NCI-H82 treated with DMSO at 0.1 percent for 48 hours (cell line): ENCODE results near the gene MRTFA.
"Not testable (repeated sequence)": the region's sequence is repeated elsewhere in the genome, so short reads cannot be mapped to it uniquely, and the experiment has no call there.

Experiments used
- DNase-seq: peaks from one replicate; lab custom pipeline; 2025; ENCODE audit not compliant: unreplicated experiment; lab: John Stamatoyannopoulos, UW

The MRTFA gene

GRCh38 chr22:40597526-40598430 is 38.7 kb downstream of the MRTFA start:
- DNase-seq, result no peak

DNA sequence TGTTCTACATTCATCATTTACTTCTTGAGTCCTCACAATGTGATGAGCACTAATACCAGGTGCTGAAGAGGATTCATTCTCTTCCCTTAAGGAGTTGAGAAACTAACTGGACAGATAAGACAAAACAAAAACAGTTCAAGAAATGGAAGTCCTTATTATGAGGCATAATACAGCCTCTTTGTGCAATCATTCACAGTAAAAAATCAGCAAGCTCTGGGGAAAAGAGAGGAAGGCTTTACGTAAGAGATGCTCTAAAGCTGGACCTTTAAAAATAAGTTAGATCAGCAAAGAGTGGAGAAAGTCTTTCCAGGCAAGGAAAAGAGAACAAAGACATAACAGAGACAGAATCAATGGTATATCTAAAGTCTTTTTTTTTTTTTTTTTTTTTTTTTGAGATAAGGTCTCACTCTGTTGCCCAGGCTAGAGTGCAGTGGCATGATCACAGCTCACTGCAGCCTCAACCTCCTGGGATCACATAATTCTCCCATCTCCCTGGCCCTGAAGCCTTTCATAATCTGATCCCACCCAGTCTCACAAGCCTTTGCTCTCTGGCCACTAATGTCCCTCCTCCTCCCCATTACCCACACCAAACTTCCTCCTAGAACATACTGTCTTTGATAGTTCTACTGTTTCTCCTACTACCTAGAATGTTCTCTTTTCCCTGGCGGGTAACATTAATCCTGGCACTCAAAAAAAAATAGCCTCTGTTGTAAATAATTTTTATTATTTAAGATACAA is 40.9 kb downstream of the MRTFA start:
- no peak for DNase-seq

- DNase-seq, result no peak
These were observed 41.6 kb downstream of the MRTFA start for GRCh38 chr22:40594924-40595323.

DNA sequence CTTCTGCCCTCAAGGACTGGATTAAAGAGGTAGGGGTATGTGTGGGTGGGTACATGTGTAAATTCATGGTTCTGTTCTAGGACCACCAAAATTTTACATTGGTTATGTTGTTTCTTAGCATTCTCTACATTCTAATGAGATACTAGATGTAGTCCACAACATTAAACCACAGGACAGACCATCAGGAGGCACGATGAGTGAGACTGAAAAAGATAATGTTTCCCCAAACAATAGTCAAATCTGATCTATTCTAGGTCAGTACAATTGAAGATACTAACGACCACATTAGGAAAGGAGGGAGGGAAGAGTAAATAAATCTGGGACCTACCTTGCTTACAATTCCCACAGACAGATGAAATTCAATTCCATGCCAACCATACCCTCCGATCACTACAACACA is 42.2 kb downstream of the MRTFA start:
- DNase-seq, result no peak

DNA sequence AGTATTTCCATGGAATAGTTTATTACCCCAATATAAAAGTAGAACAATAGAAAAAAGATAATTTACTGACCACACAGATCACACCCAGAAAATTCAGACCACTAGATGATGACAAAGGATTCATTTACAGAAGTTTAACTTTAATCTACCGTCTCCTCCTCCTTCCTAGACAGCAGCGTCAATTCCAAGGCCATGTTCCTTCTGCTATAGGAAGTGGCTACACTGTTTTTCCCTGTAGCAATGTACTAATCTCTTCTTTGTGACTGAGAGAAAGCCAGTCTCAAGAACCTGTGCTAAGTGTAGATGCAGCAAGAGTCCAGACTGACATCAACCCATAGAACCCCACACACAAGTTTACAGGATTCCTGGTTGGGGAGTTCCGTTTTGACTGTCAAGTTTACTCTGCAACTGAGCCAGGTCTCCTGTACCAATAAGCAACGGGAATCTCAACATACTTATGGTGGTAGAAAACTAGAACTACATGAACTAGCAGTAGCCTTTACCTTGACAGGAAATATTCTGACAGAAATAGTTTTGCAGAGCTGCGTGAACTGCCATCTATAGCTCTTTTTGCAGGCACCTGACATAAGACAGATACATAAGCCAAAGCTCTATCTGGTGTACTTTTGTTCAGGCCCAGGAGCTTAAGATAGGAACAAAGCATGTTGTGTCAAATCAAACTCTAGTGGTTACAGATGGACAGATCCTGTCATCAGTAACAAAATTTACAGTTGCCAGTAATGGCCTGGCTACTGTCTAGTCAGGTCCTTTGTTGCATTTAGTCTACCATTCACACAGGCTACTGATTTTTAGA is 42.9 kb downstream of the MRTFA start:
- no peak for DNase-seq

DNA sequence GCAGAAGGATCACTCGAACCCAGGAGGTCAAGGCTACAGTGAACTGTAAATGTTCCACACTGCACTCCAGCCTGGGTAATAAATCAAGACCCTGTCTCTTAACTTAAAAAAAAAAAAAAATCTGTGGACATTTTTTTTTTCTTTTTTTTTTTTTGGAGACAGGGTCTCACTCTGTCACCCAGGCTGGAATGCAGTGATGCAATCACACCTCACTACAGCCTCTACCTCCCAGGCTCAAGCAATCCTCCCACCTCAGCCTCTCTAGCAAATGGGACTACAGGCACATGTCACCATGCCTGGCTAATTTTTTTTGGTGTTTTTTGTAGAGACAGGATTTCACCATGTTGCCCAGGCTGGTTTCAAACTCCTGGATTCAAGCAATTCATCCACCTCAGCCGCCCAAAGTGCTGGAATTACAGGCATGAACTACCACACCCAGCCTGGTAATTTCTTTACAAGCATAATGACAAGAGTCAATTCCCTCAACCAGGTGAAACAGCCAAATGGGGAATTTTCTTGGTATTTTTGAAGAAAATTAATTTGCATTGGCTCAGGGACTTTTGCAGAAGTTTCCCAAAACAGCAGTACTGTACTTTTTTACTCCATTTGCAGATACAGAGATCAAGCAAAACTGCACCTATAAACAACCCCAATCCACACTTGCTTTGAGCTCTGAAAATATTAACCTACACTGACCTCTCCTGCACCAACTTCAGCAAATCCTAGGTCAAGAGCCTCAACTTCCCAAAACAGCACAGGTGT is 44.0 kb downstream of the MRTFA start:
- no peak for DNase-seq

GRCh38 chr22:40588726-40589125 is 47.8 kb downstream of the MRTFA start:
- no peak for DNase-seq

GRCh38 chr22:40586781-40587180 is 49.7 kb downstream of the MRTFA start:
- DNase-seq, result no peak

- no peak for DNase-seq
These were observed 51.2 kb downstream of the MRTFA start for GRCh38 chr22:40585310-40585751.

DNA sequence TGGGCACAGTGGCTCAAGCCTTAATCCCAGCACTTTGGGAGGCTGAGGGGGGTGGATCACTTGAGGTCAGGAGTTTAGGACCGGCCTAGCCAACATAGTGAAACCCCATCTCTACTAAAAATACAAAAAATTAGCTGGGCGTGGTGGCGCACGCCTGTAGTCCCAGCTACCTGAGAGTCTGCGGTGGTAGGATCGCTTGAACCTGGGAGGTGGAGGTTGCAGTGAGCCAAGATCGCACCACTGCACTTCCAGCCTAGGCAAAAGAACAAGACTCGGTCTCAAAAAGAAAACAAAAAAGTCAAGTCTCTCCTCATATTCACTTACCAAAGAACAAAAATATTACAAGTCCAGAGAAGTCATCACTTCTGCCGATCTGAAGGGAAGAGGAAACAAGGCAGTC is 51.8 kb downstream of the MRTFA start:
- DNase-seq, result not testable (repeated sequence)

GRCh38 chr22:40583053-40583741 is 53.3 kb downstream of the MRTFA start:
- no peak for DNase-seq

DNA sequence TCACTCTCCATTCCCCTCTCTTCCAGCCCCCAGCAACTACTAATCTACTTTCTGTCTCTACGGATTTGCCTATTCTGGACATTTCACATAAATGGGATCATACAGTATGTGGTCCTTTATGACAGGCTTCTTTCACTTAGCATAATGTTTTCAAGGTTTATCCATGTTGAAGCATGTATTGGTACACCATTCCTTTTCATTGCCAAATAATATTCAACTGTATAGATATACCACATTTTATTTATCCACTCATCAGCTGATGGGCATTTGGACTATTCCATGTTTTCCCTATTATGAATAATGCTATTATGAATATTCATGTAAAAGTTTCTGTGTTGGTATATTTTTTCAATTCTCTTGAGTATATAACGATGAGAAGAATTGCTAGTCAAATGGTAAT is 54.5 kb downstream of the MRTFA start:
- DNase-seq, result no peak

- no peak for DNase-seq
These were observed 55.9 kb downstream of the MRTFA start for GRCh38 chr22:40580631-40581030.

DNA sequence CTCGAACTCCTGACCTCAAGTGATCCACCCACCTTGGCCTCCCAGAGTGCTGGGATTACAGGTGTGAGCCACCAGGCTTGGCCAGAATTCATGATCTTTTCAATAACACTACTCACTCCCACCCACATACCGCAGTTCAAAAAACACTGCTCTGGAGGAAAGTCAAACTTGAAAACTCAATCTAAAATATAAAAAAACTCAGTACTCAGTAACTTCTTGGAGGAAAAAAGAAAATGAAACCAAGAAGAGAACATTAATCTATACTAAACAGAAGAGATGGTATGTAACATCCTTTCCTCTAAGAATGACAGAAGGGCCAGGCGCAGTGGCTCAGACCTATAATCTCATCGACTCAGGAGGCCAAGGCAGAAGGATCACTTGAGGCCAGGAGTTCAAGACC is 58.3 kb downstream of the MRTFA start:
- DNase-seq, result no peak

GRCh38 chr22:40572976-40573375 is 63.5 kb downstream of the MRTFA start:
- DNase-seq, result no peak

GRCh38 chr22:40571887-40572286 is 64.6 kb downstream of the MRTFA start:
- DNase-seq, result no peak

- DNase-seq, result no peak
These were observed 68.7 kb downstream of the MRTFA start for GRCh38 chr22:40567626-40568328.

DNA sequence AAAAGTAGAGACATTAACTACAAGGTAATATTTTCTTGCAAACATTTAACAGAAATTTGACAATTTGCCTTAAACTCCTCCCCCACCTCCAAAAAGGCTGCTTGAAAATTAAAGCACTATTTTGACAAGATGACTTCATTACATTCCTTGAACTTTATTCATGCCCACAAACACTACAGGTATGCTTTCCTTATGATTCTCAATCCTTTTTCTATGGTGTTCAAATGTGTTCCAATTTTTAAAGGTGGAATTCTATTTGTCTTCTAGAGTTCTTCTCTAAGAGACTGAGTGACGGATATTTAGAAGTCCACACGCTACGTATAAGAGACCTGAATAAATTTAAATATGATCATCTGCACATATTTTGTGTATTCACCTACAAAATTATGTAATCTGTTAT is 69.4 kb downstream of the MRTFA start:
- no peak for DNase-seq

DNA sequence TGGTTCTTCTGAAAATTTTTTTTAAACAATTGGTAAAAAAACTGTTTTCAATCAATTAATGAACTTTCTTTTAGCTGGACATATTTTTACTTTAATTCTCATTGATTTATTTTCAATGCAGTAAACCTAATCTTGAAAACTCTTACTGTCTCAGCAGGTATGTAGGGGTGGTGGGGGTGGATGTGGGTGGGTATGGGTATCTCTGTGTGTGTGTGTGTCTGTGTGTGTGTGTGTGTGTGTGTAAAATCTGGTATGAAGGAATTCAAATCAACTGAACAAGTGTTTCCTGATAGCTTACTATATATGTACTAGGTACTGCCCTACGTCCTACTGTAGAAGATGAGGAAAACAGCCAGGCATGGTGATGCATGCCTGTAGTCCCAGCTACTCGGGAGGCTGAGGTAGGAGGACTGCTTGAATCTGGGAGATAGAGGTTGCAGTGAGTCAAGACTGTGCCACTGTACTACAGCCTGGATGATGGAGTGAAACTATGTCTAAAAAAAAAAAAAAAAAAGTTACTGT is 75.5 kb downstream of the MRTFA start:
- DNase-seq, result no peak
